Stimulated activated CD8-positive, alpha-beta memory T cell treated with anti-CD3 and anti-CD28 coated beads, Interleukin-2, amount 100 ng/mL, for 48 hours (primary cell): ENCODE measurements around the gene PRR15.
"Not testable (repeated sequence)": the region's sequence is repeated elsewhere in the genome, so short reads cannot be mapped to it uniquely, and the experiment has no call there.

Experiments used
- DNase-seq, 2 donors: peaks; one replicate each; pipeline ENCODE4 v3.0.0-alpha.2; 2020; ENCODE audit warnings: low read depth in 2 of 2

Gene PRR15, protein sequence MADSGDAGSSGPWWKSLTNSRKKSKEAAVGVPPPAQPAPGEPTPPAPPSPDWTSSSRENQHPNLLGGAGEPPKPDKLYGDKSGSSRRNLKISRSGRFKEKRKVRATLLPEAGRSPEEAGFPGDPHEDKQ

DNA sequence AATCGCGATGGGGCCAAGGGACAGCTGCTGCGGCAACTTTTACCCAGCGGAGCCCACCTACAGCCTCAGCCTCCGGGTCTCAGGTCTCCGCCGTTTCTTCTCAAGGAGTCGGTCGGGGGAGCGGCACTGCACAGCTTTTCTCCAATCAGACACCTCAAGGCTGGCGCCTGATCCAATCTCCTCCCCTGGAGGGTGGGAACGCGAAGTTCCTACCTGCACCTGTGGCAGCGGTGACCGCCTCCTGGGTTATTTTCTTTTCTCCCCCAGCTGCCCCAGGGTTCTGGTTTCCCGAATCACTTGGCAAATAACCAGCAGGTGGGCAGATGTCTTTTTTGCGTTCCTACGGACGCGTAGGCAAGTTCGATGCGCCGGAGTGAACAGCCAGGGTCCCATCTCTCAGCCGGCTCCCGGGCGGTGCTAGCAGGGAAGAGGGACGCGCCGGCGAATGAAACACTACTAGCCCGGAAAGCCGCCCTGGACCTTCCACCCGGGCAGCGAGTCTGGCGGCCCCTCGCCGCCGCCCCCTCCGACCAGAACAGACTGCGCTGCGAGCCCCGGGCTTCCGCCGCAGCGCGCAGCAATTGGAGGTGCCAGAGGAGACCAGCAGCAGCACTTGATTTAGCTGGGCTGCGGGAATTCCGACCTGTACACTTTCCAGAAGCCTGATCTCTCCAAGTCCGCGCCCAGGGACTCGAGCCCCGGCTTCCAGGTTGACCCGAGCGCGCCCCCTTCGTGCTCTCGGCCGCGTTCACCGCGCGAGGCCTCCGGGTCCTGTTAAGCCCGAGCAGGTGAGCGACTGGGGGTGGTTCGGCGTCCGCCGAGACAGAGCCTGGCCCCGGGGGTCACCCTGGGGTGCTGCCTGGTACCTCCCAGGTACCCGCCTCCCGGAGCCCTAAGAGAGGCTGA is at the start of gene PRR15:
PRR15 (plus strand) TSS at position 246 of the 906 bp plus-strand sequence. CDS start 2,495 bp downstream, outside the sequence.
- no peak for DNase-seq

DNA sequence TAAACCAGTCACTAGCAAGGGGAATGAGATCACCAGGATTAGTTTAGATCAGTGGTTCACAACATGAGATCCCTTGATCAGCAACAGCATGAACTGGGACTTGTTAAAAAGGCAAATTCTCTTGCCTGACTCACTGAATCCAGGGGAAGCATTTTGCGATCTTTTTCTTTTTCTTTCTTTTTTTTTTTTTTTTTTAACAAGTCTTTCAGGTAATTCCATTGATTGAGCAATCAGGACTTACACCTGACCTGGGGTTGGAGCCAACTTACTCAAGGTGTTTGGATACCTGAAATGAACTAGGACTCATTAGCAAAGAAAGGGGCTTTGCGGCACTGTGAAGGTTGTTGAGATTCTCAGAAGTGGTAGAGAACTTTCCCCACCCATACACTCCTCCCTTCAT is 47.1 kb upstream of the PRR15 start:
- no peak for DNase-seq

DNA sequence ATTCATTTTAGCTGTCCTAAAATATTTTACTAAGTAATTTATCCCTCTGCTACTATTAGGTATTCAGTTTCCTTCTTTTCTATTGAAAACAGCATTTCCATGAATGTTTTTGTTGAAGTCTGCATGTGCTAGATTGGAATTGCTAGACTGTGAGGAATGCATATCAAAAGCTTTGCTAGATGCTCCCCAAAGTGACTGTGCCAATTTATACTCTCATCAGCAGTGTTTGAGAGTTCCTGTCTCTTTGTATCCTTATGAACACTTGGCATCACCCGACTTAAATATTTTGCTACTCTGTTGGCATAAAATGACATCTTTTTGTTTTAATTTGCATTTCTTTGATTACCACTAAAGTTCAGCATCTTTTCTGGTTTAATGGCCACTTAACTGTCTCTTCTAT is 45.0 kb upstream of the PRR15 start:
- DNase-seq: no peak

DNA sequence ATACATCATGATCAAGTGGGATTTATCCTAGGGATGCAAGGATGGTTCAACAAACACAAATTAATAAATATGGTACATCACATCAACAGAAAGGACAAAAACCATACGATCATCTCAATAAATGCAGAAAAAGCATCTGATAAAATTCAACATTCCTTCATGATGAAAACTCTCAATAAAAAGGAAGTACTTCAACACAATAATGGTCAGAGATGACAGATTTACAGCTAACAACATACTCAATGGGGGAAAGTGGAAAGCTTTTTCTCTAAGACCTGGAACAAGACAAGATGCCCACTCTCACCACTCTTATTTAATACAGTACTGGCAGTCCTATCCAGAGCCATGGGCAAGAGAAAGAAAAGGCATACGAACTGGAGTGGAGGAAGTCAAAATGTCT is 39.9 kb upstream of the PRR15 start:
- DNase-seq: no peak

DNA sequence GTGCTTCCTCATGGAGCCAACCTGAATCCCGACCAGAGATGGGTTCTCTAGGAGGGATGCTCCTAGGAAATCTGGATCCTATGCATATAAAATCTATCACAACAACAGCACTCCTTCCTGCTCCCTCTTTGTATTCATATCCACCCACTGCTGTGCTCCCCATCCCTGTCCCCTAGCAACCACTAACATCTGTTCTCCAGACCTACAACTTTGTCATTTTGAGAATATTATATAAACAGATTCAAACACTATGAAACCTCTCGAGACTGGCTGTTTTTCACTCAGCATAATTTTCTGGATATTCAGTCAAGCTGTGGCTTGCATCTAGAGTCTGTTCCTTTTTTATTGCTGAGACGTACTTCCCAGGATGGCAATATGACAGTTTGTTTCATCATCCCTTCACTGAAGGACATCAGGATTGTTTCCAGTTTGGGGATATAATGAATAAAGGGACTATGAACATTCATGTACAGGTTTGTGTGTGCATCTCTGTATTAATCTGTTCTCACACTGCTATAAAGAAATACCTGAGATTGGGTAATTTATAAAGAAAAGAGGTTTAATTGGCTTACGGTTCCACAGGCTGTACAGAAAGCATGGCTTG is 36.0 kb upstream of the PRR15 start:
- DNase-seq: no peak

DNA sequence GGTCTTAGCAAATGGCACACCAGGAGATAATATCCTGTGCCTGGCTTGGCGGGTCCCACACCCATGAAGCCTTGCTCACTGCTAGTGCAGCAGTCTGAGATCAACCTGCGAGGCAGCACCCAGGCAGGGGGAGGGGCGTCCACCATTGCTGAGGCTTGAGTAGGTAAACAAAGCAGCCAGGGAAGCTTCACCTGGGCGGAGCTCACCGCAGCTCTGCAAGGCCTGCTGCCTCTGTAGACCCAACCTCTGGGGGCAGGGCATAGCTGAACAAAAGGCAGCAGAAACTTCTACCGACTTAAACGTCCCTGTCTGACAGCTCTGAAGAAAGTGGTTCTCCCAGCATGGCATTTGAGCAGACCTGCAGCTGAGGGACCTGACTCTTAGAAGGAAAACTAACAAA is 35.1 kb upstream of the PRR15 start:
- DNase-seq: not testable (repeated sequence)

DNA sequence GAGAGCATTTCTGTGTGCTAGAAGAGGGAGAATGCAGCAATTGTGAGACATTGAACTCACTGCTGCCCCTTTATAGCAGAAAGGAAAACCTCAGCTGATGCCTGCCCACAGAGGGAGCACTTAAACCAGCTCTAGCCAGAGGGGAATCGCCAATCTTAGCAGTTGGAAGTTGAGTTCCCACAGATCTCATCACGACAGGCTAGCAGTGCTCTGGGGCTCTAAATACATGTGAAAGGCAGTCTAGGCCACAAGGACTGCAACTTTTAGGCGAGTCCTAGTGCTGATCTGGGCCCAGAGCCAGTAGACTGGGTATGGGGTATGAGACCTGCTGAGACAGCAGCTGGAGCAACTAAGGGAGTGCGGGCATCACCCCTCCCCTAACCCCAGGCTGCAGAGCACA is 25.2 kb upstream of the PRR15 start:
- no peak for DNase-seq

DNA sequence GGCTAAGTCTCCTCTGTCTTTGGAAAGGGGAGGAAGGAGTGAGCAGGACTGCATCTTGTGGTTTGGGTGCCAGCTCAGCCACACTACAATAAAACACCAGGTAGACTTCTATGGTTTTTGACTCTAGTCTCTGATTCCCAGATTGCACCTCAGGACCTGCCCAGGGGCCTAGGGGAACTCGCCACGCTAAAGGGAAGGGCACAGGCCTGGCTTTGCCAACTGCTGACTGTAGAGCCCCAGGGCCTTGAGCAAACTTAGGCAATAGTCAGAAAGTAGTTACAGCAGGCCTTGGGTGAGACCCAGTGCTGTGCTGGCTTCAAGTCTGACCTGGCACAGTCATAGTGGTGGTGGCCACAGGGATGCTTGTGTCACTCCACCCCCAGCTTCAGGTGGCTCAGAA is 24.2 kb upstream of the PRR15 start:
- DNase-seq: no peak

DNA sequence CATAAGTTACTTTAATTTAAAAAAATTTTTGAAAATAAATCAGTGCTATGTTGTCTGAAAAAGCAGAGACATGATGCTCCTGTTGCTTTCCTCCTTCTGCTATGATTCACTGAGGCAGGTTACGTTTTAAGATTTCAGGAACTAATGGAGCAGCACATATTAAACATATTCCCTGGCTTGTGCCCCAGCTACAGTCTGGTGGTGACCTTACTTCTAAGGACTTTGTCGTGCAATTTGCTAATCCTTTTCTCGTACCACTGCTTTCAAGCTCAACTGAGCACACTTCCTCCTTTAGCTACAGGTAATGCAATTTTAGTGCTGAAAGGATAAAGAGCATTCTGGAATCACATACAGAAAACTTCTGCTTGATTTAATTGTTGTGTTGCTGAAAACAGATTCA is 16.2 kb upstream of the PRR15 start:
- DNase-seq: no peak

DNA sequence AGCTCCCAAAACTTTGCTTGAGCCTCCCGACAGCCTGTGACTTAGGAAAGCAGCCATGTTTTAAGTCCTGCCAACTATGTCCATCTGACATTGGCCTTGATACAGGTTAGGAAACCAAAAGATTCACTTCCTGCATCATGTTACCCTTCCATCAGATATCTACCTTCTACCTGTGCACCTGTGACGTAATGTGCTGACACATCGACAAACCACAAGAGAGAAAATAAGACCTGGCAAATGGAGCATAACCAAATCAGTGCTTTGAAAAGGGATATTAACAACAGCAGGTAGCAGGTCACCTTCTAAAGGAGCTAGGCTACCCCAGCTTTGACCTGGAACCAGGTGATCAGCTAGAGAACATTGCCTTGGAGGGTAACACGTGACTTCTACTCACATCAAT is 14.8 kb upstream of the PRR15 start:
- no peak for DNase-seq

DNA sequence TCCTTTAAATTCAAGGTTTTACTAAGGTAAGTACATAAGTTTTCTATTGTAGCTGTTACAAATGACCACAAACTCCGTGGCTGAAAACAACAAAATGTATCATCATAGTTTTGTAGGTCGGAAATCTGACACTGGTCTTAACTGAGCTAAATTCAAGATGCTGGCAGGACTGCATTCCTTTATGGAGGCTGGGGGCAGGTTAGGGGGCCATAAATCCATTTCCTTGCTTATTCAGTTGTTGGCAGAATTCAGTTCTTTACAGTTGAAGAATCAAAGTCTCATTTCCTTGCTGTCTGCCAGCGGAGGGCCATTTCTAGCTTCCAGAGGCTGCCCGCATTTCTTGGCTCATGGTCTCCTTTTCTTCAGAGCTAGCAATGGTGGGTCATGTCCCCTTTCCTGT is 11.2 kb upstream of the PRR15 start:
- DNase-seq: no peak

DNA sequence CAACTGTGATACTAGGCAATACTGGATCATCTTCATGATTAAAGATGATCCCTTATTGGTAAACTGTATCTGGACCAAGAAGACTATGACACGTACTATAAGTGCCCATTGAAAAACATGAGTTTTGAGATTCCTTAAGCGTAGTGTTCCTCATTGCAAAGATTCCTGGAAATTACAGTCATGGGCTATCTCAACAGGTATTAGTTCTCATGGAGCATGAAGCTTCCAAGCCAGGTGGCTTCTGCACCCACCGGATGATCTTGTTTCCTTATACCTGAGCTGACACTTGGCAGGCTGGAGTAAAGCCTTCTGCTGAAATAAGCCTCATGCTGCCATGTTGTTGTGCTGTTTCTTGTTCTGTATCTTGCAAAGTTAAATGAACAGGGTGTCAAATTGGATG is 8.6 kb upstream of the PRR15 start:
- no peak for DNase-seq

DNA sequence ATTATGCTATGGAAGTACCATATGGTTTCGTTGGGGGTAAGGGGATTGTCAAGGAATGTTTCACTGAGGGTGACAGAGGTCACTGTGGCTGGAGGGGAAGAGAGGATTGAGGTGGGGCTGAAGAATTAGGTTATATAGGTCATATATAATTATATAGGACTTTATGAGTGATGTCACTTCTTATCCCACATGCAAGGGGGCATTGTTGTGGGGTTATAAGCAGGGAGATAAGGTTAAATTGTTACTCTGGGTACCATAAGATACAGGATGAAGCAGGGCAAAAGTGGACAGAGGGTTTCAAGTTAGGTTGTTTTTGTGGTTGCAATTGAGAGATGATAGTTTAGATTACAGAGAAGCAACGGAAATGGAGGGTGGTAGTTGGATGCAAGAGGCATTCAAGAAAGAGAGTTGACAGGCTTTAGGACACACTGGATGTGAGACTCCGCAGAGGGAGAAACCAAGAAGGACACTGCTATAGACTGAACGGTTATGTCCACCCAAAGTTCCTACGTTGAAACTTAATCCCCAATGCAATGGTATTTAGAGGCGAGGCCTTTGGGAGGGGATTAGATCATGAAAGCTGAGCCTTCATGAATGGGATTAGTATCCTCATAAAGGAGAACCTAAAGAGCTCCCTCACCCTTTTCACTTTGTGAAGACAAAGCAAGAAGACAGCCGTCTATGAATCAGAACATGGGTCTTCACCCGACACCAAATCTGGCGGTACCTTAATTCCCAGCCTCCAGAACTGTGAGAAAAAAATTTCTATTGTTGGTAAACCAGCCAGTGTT is 7.0 kb upstream of the PRR15 start:
- no peak for DNase-seq

DNA sequence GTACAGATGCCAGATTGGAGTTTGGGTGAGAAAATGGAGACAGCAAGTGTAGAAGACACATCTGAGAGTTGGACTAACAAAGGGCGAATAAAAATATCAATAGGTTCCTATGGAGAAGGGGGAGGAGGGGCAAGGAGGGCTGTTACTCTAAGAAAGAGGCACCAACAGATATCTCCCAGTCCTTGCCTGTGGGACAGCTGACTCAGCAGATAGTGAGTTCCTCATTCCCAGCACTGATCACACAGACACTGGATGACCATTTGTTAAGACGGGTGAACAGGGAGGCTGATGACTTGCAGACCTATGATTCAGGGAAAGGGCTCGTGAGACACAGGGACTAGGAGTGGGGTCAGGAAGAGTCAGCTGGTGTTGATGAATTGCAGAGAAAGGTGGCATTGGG is 5.7 kb upstream of the PRR15 start:
- DNase-seq: no peak

DNA sequence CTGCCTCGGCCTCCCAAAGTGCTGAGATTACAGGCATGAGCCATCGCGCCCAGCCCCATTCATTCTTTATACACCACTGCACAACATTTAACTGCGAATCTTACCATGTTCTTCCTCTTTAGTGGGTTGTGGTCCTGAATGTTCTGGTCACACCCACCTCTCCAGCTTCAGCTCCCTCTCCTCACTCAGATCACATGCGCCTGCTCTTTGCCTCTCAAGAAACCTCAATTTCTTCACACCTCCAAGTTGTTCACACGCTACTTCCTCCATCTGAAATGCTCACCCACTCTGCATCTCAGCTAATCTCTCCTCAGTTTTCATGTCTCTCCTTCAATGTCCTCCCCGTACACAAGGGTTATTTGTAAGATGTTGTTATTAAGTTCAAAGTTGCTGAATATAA is 2.4 kb upstream of the PRR15 start:
- DNase-seq: no peak

DNA sequence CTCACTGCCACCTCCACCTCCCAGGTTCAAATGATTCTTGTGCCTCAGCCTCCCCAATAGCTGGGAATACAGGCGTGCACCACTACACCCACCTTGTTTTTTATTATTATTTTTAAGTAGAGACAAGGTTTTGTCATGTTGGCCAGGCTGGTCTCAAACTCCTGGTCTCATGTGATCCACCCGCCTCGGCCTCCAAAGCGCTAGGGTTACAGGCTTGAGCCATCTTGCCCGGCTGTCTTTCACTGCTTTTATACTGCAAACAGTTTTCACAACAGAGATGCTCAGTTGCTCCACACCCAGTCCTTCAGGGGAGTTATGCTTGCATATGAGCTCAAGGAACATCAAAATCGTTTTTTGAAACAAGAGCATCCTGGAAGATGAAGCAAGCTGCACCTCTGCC is 1.3 kb upstream of the PRR15 start:
- DNase-seq: no peak

DNA sequence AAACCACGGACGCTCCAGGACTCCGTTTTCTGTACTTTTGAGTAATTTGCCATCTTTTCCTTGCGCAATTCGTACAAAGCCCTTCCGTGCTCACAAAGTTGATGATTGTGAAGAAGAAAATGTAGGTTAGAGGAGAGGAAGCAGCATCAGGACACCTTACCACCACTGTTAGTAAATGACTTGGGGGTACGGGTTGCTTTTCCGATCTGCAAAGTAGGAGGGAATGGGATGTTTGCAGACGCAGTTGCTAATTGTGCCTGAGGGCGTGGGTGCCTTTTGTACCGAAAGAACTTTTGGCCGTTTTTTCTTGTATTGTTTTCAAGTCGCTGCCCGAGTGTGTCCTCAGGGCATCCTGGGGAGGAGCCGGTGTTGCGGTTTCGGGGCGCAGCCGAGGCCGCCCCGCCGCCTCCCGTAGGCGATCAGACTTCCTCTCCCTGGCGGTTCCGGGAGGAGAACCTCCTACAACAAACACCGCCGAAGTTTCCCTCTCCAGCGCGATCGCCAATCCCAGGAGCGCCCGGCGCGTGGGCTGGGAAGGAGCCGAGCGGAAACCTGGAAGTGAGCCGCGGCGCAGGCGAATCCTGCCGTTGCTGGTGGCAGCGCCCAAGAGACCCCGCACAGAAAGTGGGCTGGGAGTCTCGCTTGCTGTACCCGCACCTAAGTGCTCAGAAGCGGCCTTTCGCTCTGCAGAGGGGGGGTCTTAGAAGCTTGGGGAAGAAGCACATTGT is 1.0 kb downstream of the PRR15 start:
- DNase-seq: no peak

DNA sequence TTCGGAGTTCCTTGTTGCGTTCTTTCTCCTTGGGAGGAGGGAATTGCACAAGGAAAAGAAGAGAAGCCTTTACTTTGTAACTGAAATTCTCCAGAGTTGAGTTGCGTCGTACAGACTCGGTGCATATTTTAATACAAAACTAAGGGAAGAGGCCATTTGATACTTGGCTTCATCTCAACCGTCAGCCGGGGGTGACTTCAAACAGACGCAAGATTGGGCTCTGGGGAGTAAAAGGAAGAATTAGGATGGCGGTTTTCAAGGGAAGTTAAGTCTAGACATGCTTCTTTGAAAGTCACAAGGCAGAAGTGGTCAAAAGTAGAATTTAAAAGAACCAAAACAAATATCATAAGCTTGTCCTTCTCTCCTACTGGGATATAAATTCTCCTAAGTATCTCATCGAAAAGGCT is 1.6 kb downstream of the PRR15 start:
- no peak for DNase-seq

DNA sequence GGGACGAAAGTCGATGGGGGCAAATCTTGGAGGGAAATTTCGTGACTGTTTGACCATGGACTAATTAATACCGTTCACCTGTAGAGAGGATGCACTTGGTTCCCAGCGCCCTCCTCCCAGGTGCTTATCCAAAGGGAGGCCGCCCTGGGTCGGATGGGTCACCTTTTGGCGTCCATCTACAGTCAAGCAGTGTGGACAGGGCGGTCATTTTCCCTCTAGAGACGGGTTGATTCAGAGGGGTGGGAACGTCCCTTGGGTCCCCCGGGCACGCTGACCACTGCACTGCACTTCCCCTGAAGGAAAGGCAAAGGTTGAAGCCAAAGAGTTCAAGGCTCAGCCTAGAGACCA is 2.0 kb downstream of the PRR15 start:
- no peak for DNase-seq

DNA sequence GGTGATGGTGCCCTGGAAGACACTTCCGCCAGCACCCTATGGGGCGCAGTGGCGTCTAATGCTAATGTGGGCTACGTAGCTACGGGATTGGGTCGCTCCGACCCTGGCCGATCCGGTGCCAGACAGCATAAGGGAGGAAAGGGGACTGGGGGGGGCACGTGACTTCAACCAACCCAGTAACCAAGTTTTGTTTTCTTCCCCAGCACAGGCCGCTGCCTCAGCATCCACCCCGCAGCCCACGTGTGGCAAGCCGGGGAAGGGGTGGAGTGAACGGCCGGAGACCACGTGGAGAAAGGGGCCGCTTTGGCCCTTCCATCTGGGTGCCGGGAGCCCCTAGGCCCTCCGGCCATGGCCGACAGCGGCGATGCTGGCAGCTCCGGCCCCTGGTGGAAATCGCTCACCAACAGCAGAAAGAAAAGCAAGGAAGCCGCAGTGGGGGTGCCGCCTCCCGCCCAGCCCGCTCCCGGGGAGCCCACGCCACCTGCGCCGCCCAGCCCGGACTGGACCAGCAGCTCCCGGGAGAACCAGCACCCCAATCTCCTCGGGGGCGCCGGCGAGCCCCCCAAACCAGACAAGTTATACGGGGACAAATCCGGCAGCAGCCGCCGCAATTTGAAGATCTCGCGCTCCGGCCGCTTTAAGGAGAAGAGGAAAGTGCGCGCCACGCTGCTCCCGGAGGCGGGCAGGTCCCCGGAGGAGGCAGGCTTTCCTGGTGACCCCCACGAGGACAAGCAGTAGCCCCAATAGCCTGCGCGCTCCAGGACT is 2.5 kb downstream of the PRR15 start:
- DNase-seq: no peak

DNA sequence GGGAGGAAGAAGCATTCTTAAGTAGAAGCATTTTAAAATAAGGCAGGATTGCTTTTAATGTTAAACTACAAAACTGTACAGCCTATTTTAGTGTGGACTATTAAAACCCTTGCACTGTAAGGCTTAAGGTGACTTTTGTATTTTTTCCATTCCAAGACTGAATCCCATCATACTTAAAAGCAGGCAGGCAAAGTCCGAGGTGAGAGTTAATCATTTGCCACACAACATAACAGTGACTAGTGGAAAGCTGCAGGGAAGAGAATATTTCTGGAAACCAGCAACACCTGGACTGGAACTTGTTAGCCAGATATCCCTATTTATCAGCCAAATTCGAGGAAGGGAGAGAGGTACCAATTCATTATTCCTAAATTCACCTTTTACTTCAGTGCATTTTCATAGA is 3.5 kb downstream of the PRR15 start:
- DNase-seq: no peak
